DND-41 (cell line): ENCODE measurements around the gene E2F2.

ENCODE experiments used
- ATAC-seq: fragments of 200-7000 bp; cut with Tn5 transposase; 3 replicates; pipeline ENCODE4 v1.9.1; 2021; ENCODE audit warnings: low read depth; ENCODE audit not compliant: insufficient read depth
- DNase-seq: peaks from one replicate; pipeline ENCODE4 v3.0.0-alpha.2; 2020
- H2AFZ ChIP-seq: 2 replicates; pipeline ENCODE4 v1.6.0; 2012; ENCODE audit warnings: low read depth, low read length
- H3K27ac ChIP-seq: 2 replicates; pipeline ENCODE4 v1.5.1; 2012; ENCODE audit warnings: low read length, inconsistent platforms
- H3K27me3 ChIP-seq: fragments of 200-600 bp; sonication (generic); 2 replicates; pipeline ENCODE4 v1.6.0; 2012; ENCODE audit warnings: low read length, mild to moderate bottlenecking, inconsistent platforms; ENCODE audit not compliant: insufficient read depth, poor library complexity
- H3K36me3 ChIP-seq: 2 replicates; pipeline ENCODE4 v1.5.1; 2012; ENCODE audit warnings: low read length, inconsistent platforms; ENCODE audit not compliant: insufficient read depth
- H3K4me1 ChIP-seq: 2 replicates; pipeline ENCODE4 v1.5.1; 2012; ENCODE audit warnings: mild to moderate bottlenecking, low read length; ENCODE audit not compliant: insufficient read depth
- H3K4me2 ChIP-seq: 2 replicates; pipeline ENCODE4 v1.6.0; 2012; ENCODE audit warnings: mild to moderate bottlenecking, moderate library complexity, low read length, inconsistent platforms; ENCODE audit not compliant: insufficient read depth
- H3K4me3 ChIP-seq, 2 experiments: fragments of 200-600 bp in 1 of 2; shearing (Covaris generic) in 1 of 2; 2 replicates each; pipeline ENCODE4 v1.5.1; 2012 to 2016; ENCODE audit warnings: inconsistent platforms in 2 of 2, low read length in 2 of 2, mild to moderate bottlenecking in 2 of 2, low read depth in 1 of 2, moderate library complexity in 1 of 2
- H3K79me2 ChIP-seq: 2 replicates; pipeline ENCODE4 v1.6.0; 2012; ENCODE audit warnings: low read length, inconsistent platforms; ENCODE audit not compliant: insufficient read depth
- H3K9ac ChIP-seq: 2 replicates; pipeline ENCODE4 v1.6.0; 2012; ENCODE audit warnings: low read depth, mild to moderate bottlenecking, inconsistent platforms, low read length, moderate library complexity
- H3K9me3 ChIP-seq: 2 replicates; pipeline ENCODE4 v1.5.1; 2012; ENCODE audit warnings: low read length, moderate library complexity, mild to moderate bottlenecking, inconsistent platforms; ENCODE audit not compliant: insufficient read depth, severe bottlenecking
- H4K20me1 ChIP-seq: 2 replicates; pipeline ENCODE4 v1.6.0; 2012; ENCODE audit warnings: low read length; ENCODE audit not compliant: insufficient read depth
- EZH2 ChIP-seq: IDR thresholded peaks from 3 replicates; pipeline ENCODE4 v1.6.1; 2012; ENCODE audit warnings: borderline replicate concordance, low read depth, mild to moderate bottlenecking, moderate library complexity, low read length, inconsistent platforms; ENCODE audit not compliant: severe bottlenecking
- TF ChIP-seq, protein P1 (sequence below): IDR thresholded peaks from 2 replicates; pipeline ENCODE4 v1.5.1; 2012; ENCODE audit warnings: borderline replicate concordance, low read length, moderate library complexity, mild to moderate bottlenecking; ENCODE audit not compliant: poor library complexity, severe bottlenecking; ENCODE audit errors: extremely low read depth

Gene E2F2

GRCh38 chr1:23574265-23574754, 43.3 kb upstream of the E2F2 start:
- Histone ChIP-seq H3K9ac (no peak overlapping the region), H3K4me2 (no peak overlapping the region), H3K27ac (no peak overlapping the region), H3K27me3 (peaks cover 5% of the 10 kb centered on the region), H3K9me3 (no peaks in the 10 kb centered on the region), H3K36me3 (no peaks in the 10 kb centered on the region), H3K79me2 (no peaks in the 10 kb centered on the region), H3K4me1 (no peaks in the 10 kb centered on the region), H3K4me3 (no peak overlapping the region), H4K20me1 (no peaks in the 10 kb centered on the region), H2AFZ (no peak overlapping the region)
- TF ChIP-seq, protein P1, sequence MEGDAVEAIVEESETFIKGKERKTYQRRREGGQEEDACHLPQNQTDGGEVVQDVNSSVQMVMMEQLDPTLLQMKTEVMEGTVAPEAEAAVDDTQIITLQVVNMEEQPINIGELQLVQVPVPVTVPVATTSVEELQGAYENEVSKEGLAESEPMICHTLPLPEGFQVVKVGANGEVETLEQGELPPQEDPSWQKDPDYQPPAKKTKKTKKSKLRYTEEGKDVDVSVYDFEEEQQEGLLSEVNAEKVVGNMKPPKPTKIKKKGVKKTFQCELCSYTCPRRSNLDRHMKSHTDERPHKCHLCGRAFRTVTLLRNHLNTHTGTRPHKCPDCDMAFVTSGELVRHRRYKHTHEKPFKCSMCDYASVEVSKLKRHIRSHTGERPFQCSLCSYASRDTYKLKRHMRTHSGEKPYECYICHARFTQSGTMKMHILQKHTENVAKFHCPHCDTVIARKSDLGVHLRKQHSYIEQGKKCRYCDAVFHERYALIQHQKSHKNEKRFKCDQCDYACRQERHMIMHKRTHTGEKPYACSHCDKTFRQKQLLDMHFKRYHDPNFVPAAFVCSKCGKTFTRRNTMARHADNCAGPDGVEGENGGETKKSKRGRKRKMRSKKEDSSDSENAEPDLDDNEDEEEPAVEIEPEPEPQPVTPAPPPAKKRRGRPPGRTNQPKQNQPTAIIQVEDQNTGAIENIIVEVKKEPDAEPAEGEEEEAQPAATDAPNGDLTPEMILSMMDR = no peak
- TF ChIP-seq EZH2 = no peak
- DNase-seq (no peak), ATAC-seq (no peak)

DNA sequence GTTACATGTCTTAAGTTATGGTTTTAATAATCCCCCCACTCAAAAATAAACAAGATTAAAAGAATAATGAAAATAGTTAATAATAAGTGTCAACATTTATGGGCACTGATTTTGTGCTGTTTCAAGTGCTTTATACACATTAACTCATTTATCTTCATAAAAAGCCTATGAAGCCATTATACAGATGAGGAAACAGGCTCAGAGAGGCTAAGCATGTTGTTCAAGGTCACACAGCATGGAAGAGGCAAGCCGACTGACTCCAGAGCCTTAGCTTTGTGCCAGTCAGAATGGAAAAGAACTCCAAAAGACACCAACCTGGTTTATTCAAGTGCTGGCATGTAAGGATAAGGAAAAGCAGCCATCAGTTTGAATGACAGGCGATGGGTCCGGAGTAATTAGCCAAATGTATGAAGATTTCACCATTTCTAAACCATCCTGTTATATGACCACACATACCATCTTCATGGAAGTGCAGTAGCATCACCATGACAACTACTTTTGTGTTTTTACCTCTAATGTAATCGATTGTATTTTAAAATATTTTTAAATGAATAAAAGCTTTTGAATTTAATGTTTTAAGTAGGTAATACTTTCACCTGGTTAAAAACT, 42.6 kb upstream of the E2F2 start:
- Histone ChIP-seq H3K79me2 (no peaks in the 10 kb centered on the region), H3K4me3 (no peak overlapping the region), H4K20me1 (no peaks in the 10 kb centered on the region), H3K4me1 (no peaks in the 10 kb centered on the region), H3K9me3 (no peaks in the 10 kb centered on the region), H2AFZ (no peak overlapping the region), H3K27ac (no peak overlapping the region), H3K27me3 (peaks cover 10% of the 10 kb centered on the region), H3K4me2 (no peak overlapping the region), H3K9ac (no peak overlapping the region), H3K36me3 (no peaks in the 10 kb centered on the region)
- DNase-seq = no peak
- TF ChIP-seq, protein P1 = no peak
- TF ChIP-seq EZH2 = no peak
- no peak for ATAC-seq

DNA sequence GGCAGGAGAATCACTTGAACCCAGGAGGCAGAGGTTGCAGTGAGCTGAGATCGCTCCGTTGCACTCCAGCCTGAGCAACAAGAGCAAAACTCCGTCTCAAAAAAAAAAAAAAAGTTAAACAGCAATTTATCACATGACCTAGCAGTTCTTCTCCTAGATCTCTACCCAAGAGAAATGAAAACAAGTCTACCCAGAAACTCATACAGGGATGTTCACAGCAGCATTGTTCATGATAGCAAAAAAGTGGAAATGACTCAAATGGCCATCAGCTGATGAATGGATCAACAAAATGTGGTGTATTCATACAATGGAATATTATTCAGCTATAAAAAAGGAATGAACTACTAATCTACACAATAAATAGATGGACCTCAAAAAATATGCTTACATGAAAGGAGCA, 40.4 kb upstream of the E2F2 start:
- no peak for DNase-seq
- Histone ChIP-seq H3K4me1 (no peaks in the 10 kb centered on the region), H3K4me3 (no peak overlapping the region), H3K27ac (no peak overlapping the region), H3K4me2 (no peak overlapping the region), H3K36me3 (no peaks in the 10 kb centered on the region), H3K9me3 (no peaks in the 10 kb centered on the region), H2AFZ (no peak overlapping the region), H4K20me1 (no peaks in the 10 kb centered on the region), H3K27me3 (peaks cover 20% of the 10 kb centered on the region), H3K79me2 (no peaks in the 10 kb centered on the region), H3K9ac (no peak overlapping the region)
- ATAC-seq = no peak
- TF ChIP-seq, protein P1 = no peak
- no peak for TF ChIP-seq EZH2
